ENCODE results near the gene IGLL5. TPM values are rescaled to one million over a fixed set of nuclear protein-coding genes. Genes with fewer than 3 reads are reported as not detected.

The IGLL5 gene
- total RNA-seq, 6 donors from 2014 or later: 4.3 to 58.5 (median 21.5) TPM

DNA sequence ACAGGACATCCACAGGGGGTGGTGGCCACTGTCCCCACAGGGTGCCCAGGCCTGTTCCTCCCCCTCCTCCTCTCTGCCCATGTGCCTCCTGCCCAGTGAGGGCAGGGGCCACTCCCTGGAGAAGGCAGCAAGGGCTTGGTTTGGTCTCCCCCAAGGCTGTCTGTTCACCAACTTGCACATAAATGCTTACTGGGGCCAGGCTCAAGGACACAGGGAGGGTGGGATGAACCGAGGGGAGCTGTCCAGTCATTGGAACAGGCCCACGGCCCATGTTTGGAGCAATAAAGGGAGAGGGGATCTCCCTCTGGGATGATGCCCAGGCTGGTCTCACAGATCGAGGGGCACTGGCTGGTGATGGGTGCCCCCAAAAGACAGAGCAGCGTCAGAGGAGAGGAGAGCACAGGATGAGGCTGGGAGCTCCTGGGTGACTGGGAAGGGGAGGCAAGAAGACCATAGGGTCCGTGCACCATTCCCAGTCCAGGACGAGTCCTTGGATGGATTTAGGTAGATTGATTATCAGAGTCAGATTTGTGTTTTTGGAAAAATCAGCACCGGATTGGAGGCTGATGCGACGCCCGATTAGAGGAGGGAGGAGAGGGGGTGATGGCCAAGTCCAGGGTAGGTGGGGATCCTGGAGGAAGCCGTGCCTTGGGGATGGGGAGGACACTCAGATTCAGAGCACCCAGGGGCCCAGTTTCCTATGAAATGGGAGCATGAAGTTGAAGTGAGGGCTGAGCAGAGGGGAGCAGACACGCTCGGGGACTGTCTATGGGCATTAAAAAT, 1.1 kb downstream of the IGLL5 start:
- H3K27ac ChIP-seq: no peak overlapping the region
- WGBS, 2 donors: 72 to 78% methylated on average over 11 to 12 of the region's 13 CpGs
- no peaks in the 10 kb centered on the region for H3K4me1 ChIP-seq
- TF ChIP-seq, protein P1, sequence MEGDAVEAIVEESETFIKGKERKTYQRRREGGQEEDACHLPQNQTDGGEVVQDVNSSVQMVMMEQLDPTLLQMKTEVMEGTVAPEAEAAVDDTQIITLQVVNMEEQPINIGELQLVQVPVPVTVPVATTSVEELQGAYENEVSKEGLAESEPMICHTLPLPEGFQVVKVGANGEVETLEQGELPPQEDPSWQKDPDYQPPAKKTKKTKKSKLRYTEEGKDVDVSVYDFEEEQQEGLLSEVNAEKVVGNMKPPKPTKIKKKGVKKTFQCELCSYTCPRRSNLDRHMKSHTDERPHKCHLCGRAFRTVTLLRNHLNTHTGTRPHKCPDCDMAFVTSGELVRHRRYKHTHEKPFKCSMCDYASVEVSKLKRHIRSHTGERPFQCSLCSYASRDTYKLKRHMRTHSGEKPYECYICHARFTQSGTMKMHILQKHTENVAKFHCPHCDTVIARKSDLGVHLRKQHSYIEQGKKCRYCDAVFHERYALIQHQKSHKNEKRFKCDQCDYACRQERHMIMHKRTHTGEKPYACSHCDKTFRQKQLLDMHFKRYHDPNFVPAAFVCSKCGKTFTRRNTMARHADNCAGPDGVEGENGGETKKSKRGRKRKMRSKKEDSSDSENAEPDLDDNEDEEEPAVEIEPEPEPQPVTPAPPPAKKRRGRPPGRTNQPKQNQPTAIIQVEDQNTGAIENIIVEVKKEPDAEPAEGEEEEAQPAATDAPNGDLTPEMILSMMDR (IDR thresholded peaks at IDR 0.05): no peak
- TF ChIP-seq POLR2A (IDR thresholded peaks at IDR 0.05) (no peak), POLR2AphosphoS5 (IDR thresholded peaks at IDR 0.05) (no peak), EP300 (IDR thresholded peaks at IDR 0.05) (no peak)
- no peaks in the 10 kb centered on the region for H3K27me3 ChIP-seq
- peak in 1 of 2 donors; percentile 7 for DNase-seq
- H3K9me3 ChIP-seq: no peaks in the 10 kb centered on the region
- no peak overlapping the region for H3K4me3 ChIP-seq
- H3K36me3 ChIP-seq: no peaks in the 10 kb centered on the region
- no peak for ATAC-seq (ENCODE audit: low FRiP score in 2 of 2)

DNA sequence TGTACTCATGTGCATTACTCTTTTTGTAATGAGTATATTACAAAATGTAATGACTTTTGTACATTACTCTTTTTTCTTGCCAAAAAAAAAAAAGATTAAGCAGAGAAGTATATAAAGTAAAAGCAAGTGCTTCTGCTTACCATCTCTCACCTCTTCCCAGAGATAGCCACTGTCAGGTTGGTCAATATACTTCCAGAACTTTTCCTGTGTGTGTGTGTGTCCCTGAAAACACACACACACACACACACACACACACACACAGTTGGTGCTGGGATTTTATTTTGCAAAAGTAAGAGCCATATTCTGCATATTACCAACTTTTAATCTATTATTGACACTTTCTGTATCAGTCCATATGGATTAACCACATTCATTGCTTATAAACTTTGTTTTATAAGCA, 2.5 kb downstream of the IGLL5 start:
- ATAC-seq (ENCODE audit: low FRiP score in 2 of 2) (no peak), DNase-seq (no peak)
- Histone ChIP-seq H3K9me3 (no peaks in the 10 kb centered on the region), H3K27me3 (no peaks in the 10 kb centered on the region), H3K27ac (no peak overlapping the region), H3K4me1 (no peaks in the 10 kb centered on the region), H3K4me3 (no peak overlapping the region), H3K36me3 (no peaks in the 10 kb centered on the region)
- TF ChIP-seq, protein P1 (IDR thresholded peaks at IDR 0.05): no peak
- TF ChIP-seq EP300 (IDR thresholded peaks at IDR 0.05) (no peak), POLR2AphosphoS5 (IDR thresholded peaks at IDR 0.05) (no peak), POLR2A (IDR thresholded peaks at IDR 0.05) (no peak)

DNA sequence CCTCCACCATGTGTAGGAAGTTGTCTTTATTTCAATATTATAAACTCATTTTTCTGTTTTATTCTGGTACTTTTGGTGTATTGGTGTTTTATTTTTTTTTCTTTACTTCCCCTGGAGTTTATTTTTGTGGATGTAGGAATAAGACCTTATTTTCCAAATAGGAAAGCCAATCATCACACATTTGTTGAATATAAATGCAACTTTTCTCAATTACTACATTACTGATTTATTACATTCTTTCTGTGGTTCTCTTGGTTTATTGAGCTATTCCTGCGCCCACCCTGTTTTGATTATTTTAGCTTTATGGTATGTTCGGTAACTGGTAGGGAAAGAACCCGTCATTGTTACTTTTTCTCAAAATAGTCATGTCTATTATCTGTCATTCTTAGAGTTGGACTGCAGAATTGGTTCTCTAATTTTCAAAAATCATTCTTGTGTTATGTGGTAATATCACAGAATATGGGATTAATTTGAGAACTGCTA, 3.6 kb downstream of the IGLL5 start:
- no peaks in the 10 kb centered on the region for H3K9me3 ChIP-seq

DNA sequence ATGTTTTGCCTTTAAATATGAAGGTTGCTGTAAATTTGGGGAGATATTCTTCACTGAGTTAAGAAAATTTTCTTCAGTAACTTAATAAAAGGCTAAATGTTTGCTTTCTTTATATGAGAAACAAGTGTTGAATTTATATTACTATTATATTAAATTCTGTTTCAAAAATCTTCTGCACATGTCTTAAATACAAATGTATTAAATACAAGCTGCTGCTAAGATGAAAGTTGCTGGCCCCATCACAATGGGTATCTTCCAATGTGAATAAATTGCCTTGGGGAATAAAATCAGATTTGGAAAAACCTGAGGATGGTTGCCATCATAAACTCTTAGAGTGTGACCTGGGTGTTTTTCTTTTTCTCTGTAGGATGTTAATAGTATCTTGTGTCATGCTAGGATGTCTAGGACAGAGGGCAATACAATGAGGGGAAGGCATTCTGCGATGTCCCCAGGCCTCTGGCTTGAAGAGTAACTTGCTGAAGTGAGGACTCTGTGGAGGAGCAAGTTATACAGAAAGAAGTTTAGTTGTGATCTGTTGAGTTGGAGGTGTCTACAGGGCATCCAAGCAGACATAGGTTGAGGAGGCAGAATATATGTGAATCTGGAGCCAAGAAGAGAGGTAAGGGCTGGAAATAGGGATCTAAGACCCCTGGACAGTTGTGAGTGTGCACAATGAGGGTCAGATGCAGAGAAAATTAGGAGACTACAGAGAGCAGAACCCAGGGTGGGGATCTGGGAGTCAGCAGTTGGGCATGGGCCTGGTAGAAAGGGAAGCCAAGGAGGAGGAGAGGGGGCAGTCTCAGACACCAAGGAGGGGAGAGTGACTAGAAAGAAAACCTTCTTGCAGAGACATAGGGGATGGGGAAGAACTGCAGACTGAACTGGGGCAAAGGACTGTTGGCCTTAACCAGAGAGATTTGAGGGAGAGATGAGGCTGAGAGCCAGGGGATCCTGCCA, 4.8 kb downstream of the IGLL5 start:
- TF ChIP-seq POLR2AphosphoS5 (IDR thresholded peaks at IDR 0.05): no peak
- TF ChIP-seq EP300 (IDR thresholded peaks at IDR 0.05): no peak
- TF ChIP-seq, protein P1 (IDR thresholded peaks at IDR 0.05): no peak
- TF ChIP-seq POLR2A (IDR thresholded peaks at IDR 0.05): no peak
- 74 to 96% methylated on average over 1 of the region's 1 CpG for WGBS, 2 donors
- no peaks in the 10 kb centered on the region for H3K27me3 ChIP-seq
- ATAC-seq (ENCODE audit: low FRiP score in 2 of 2): no peak
- no peak overlapping the region for H3K27ac ChIP-seq
- DNase-seq: no peak
- H3K9me3 ChIP-seq: no peaks in the 10 kb centered on the region
- H3K4me3 ChIP-seq: no peak overlapping the region
- H3K4me1 ChIP-seq: no peaks in the 10 kb centered on the region
- no peaks in the 10 kb centered on the region for H3K36me3 ChIP-seq

More for the DNA sequence above, 3.6 kb downstream of the IGLL5 start:
- Histone ChIP-seq H3K36me3 (no peaks in the 10 kb centered on the region), H3K4me1 (no peaks in the 10 kb centered on the region), H3K27ac (no peak overlapping the region), H3K27me3 (no peaks in the 10 kb centered on the region), H3K4me3 (no peak overlapping the region)
- 86 to 91% methylated on average over 3 of the region's 3 CpGs for WGBS, 2 donors
- no peak for ATAC-seq (ENCODE audit: low FRiP score in 2 of 2)
- DNase-seq: no peak
- TF ChIP-seq, protein P1 (IDR thresholded peaks at IDR 0.05): no peak
- TF ChIP-seq POLR2AphosphoS5 (IDR thresholded peaks at IDR 0.05) (no peak), POLR2A (IDR thresholded peaks at IDR 0.05) (no peak), EP300 (IDR thresholded peaks at IDR 0.05) (no peak)
